Suprapubic skin (tissue), 4 donors: Measurements from ENCODE around the gene NKAIN2.

Experiments used
- EP300 ChIP-seq: sonication (generic); formaldehyde crosslinking; IDR thresholded peaks from one replicate; pipeline ENCODE4 v1.6.1; 2017; ENCODE audit warnings: antibody characterized with exemption
- POLR2A ChIP-seq, 2 donors: fragments of 450-650 bp; IDR thresholded peaks; one replicate each; pipeline ENCODE4 v1.6.1; 2017; ENCODE audit warnings: antibody characterized with exemption in 2 of 2, mild to moderate bottlenecking in 2 of 2, moderate library complexity in 2 of 2
- POLR2AphosphoS5 ChIP-seq, 3 donors: sonication (generic); formaldehyde crosslinking; IDR thresholded peaks; one replicate each; pipeline ENCODE4 v1.6.1; 2017; ENCODE audit warnings: antibody characterized with exemption in 3 of 3
- TF ChIP-seq, protein P1 (sequence below), 2 donors: fragments of 200-600 bp in 1 of 2; fragments of 450-650 bp in 1 of 2; sonication (generic) in 1 of 2; IDR thresholded peaks; one replicate each; pipeline ENCODE4 v1.5.1; 2016 to 2019; ENCODE audit warnings: antibody characterized with exemption in 2 of 2, mild to moderate bottlenecking in 1 of 2, moderate library complexity in 1 of 2

DNA sequence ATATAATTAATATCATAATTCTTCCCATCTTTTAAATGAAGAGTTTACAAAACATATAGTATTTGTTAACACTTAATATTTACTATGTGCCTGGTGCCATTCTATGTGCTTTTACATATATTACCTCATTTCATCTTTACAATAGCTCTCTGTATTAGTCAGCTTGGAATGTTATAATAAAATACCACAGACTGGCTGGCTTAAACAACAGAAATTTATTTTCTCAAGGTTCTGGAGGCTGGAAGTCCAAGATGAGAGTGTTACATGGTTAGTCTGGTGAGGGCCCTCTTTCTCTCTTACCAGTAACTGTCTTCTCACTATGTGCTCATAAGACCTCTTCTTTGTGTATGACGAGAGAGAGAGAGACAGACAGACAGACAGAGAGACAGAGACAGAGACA lies 110.2 kb downstream of the NKAIN2 start:
- TF ChIP-seq POLR2A (IDR thresholded peaks at IDR 0.05) (no peak), EP300 (no peak), POLR2AphosphoS5 (IDR thresholded peaks at IDR 0.05) (no peak)
- TF ChIP-seq, protein P1, sequence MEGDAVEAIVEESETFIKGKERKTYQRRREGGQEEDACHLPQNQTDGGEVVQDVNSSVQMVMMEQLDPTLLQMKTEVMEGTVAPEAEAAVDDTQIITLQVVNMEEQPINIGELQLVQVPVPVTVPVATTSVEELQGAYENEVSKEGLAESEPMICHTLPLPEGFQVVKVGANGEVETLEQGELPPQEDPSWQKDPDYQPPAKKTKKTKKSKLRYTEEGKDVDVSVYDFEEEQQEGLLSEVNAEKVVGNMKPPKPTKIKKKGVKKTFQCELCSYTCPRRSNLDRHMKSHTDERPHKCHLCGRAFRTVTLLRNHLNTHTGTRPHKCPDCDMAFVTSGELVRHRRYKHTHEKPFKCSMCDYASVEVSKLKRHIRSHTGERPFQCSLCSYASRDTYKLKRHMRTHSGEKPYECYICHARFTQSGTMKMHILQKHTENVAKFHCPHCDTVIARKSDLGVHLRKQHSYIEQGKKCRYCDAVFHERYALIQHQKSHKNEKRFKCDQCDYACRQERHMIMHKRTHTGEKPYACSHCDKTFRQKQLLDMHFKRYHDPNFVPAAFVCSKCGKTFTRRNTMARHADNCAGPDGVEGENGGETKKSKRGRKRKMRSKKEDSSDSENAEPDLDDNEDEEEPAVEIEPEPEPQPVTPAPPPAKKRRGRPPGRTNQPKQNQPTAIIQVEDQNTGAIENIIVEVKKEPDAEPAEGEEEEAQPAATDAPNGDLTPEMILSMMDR (IDR thresholded peaks at IDR 0.05), result no peak
